ENCODE data around the gene SLX9. TPM values are rescaled to one million over a fixed set of nuclear protein-coding genes. Genes with fewer than 3 reads are reported as not detected.

The SLX9 gene
- polyA plus RNA-seq, 1 donor (not counting 4 experiments of a cell fraction or from before 2014, with no cell fraction given), result 21.8 TPM

DNA sequence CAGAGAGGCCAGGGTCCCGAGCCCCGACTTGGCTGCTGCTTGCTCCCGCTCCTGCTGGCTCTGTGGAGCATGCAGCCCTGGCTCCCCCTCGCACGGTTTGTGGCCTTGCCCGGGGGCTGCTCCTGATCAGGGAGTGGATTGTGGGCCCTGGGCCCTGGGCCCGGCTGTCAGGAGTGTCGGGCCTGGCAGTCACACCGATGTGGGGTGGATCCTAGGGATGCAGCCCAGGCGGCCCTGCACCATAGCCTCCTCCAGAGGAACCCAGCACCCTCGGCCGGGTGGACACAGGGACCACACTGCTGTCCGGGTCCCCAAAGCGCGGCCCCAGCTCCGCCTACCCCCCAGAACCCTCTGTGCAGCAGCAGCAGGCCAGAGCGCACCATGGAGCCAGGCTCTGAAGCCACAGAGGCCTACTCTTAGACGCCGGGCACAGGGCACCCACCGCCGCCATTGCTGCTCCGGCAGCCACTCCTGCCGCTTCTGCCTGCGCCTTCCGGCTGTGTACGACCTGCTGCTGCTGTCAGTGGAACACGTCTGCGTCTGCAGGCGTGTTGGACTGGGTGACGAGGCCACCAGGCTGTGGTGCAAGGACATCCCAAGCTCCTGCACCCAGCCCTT lies 9.4 kb downstream of the SLX9 start:
- Histone ChIP-seq H3K79me2 (ENCODE audit: control insufficient read depth, insufficient read depth, low read length) (peaks cover 83% of the 10 kb centered on the region), H3K4me1 (ENCODE audit: control insufficient read depth, extremely low read depth, insufficient read depth, low read length) (no peaks in the 10 kb centered on the region), H3K36me3 (ENCODE audit: control insufficient read depth in 2 of 2, extremely low read depth in 1 of 2, insufficient read depth in 2 of 2, low read length in 2 of 2) (peaks cover 26 to 27% of the 10 kb centered on the region in 2 experiments), H2AFZ (ENCODE audit: control insufficient read depth, low read length) (no peak overlapping the region), H3K9me1 (ENCODE audit: control insufficient read depth, extremely low read depth, insufficient read depth, low read length) (no peaks in the 10 kb centered on the region), H3K9me3 (ENCODE audit: control insufficient read depth, low read depth, low read length) (no peaks in the 10 kb centered on the region), H3K4me2 (ENCODE audit: control insufficient read depth, extremely low read depth, insufficient read depth, low read depth, low read length) (no peak overlapping the region), H4K20me1 (ENCODE audit: control insufficient read depth, extremely low read depth, insufficient read depth, low read length) (peaks cover 3% of the 10 kb centered on the region), H3K9ac (ENCODE audit: control insufficient read depth, extremely low read depth, insufficient read depth, low read length) (no peak overlapping the region), H3K27me3 (ENCODE audit: control insufficient read depth, extremely low read depth, insufficient read depth, low read length) (no peaks in the 10 kb centered on the region), H3K27ac (ENCODE audit: control insufficient read depth, insufficient read depth, low read length) (no peak overlapping the region), H3K4me3 (ENCODE audit: control insufficient read depth in 2 of 3, extremely low read depth in 1 of 3, insufficient read depth in 2 of 3, low read depth in 1 of 3, low read length in 3 of 3) (no peak overlapping the region)
- no peak for FAIRE-seq
- TF ChIP-seq, protein P1, sequence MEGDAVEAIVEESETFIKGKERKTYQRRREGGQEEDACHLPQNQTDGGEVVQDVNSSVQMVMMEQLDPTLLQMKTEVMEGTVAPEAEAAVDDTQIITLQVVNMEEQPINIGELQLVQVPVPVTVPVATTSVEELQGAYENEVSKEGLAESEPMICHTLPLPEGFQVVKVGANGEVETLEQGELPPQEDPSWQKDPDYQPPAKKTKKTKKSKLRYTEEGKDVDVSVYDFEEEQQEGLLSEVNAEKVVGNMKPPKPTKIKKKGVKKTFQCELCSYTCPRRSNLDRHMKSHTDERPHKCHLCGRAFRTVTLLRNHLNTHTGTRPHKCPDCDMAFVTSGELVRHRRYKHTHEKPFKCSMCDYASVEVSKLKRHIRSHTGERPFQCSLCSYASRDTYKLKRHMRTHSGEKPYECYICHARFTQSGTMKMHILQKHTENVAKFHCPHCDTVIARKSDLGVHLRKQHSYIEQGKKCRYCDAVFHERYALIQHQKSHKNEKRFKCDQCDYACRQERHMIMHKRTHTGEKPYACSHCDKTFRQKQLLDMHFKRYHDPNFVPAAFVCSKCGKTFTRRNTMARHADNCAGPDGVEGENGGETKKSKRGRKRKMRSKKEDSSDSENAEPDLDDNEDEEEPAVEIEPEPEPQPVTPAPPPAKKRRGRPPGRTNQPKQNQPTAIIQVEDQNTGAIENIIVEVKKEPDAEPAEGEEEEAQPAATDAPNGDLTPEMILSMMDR (optimal IDR thresholded peaks at IDR 0.05 in 1 of 3, IDR thresholded peaks at IDR 0.05 in 1 of 3, conservative IDR thresholded peaks at IDR 0.05 in 1 of 3; ENCODE audit: extremely low read depth in 1 of 3, insufficient read depth in 2 of 3, low read length in 3 of 3), result no peak
- no peak for TF ChIP-seq EZH2 (IDR thresholded peaks at IDR 0.05; ENCODE audit: low read length)
- no peak for DNase-seq (ENCODE audit: low read depth, low spot score)
- dilution Hi-C loops (cut with MboI; ENCODE audit: extremely low pct_ligation_motif_present, low sequenced_read_pairs), result loop anchor here (10.0 kb wide), 1 partner anchor 186 kb away; no protein-coding TSS in a partner anchor

DNA sequence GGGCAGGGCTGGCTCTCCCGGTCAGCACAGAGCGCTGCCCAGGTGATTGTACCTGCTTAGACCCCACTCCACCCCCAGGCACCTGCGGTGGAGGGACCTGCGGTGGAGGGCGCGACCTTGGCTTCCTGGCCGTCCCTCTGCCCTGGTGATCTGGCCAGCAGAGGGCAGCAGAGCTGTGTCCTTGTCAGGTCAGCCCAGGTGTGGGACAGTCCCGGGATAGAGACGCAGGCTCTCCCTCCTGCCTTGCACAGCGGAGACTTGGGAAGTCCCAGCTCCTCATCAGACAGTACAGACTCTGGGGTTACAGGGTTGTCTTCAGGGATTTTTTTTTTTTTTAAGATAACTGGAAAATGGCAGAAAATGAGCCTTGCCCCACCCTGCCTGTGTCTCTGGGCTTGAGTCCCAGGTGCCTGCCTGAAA lies 10.0 kb downstream of the SLX9 start:
- FAIRE-seq (peak; percentile 75), DNase-seq (ENCODE audit: low read depth, low spot score) (peak; percentile 44)
- Histone ChIP-seq H3K4me3 (ENCODE audit: control insufficient read depth in 2 of 3, extremely low read depth in 1 of 3, insufficient read depth in 2 of 3, low read depth in 1 of 3, low read length in 3 of 3) (no peak overlapping the region), H4K20me1 (ENCODE audit: control insufficient read depth, extremely low read depth, insufficient read depth, low read length) (peaks cover 3% of the 10 kb centered on the region), H3K79me2 (ENCODE audit: control insufficient read depth, insufficient read depth, low read length) (peaks cover 82% of the 10 kb centered on the region), H3K4me2 (ENCODE audit: control insufficient read depth, extremely low read depth, insufficient read depth, low read depth, low read length) (no peak overlapping the region), H2AFZ (ENCODE audit: control insufficient read depth, low read length) (no peak overlapping the region), H3K36me3 (ENCODE audit: control insufficient read depth in 2 of 2, extremely low read depth in 1 of 2, insufficient read depth in 2 of 2, low read length in 2 of 2) (peaks cover 25 to 26% of the 10 kb centered on the region in 2 experiments), H3K9me3 (ENCODE audit: control insufficient read depth, low read depth, low read length) (no peaks in the 10 kb centered on the region), H3K4me1 (ENCODE audit: control insufficient read depth, extremely low read depth, insufficient read depth, low read length) (no peaks in the 10 kb centered on the region), H3K9ac (ENCODE audit: control insufficient read depth, extremely low read depth, insufficient read depth, low read length) (no peak overlapping the region), H3K9me1 (ENCODE audit: control insufficient read depth, extremely low read depth, insufficient read depth, low read length) (no peaks in the 10 kb centered on the region), H3K27ac (ENCODE audit: control insufficient read depth, insufficient read depth, low read length) (no peak overlapping the region), H3K27me3 (ENCODE audit: control insufficient read depth, extremely low read depth, insufficient read depth, low read length) (no peaks in the 10 kb centered on the region)
- dilution Hi-C loops (cut with MboI; ENCODE audit: extremely low pct_ligation_motif_present, low sequenced_read_pairs), result loop anchor here (10.0 kb wide), 1 partner anchor 185 kb away; no protein-coding TSS in a partner anchor
- no peak for TF ChIP-seq EZH2 (IDR thresholded peaks at IDR 0.05; ENCODE audit: low read length)
- TF ChIP-seq, protein P1 (optimal IDR thresholded peaks at IDR 0.05 in 1 of 3, IDR thresholded peaks at IDR 0.05 in 1 of 3, conservative IDR thresholded peaks at IDR 0.05 in 1 of 3; ENCODE audit: extremely low read depth in 1 of 3, insufficient read depth in 2 of 3, low read length in 3 of 3), result peak; percentile 80 to 99 (median 95)

Data from keratinocyte (primary cell).